ENCODE results near the gene SGPL1.

Gene SGPL1

GRCh38 chr10:70899096-70899495, 83.3 kb downstream of the SGPL1 start:
- Histone ChIP-seq H3K14ac (ENCODE audit: low read length) (no peak overlapping the region), H3K9me3 (replicated peaks in 1 of 2; ENCODE audit: control insufficient read depth in 2 of 2, insufficient read depth in 1 of 2, low read depth in 1 of 2, low read length in 2 of 2) (no peaks in the 10 kb centered on the region), H3K9ac (ENCODE audit: low read depth, low read length, poor library complexity) (no peak overlapping the region), H3K79me1 (ENCODE audit: low read depth, low read length) (no peaks in the 10 kb centered on the region), H3K27ac (replicated peaks; ENCODE audit: low read length) (no peak overlapping the region), H4K91ac (ENCODE audit: low read depth, low read length, poor library complexity) (no peak overlapping the region), H3K4me1 (ENCODE audit: control insufficient read depth in 2 of 2, insufficient read depth in 1 of 2, low read depth in 1 of 2, low read length in 2 of 2) (no peaks in the 10 kb centered on the region), H3K18ac (ENCODE audit: low read length) (no peak overlapping the region), H3K4ac (ENCODE audit: low read length) (no peak overlapping the region), H4K8ac (ENCODE audit: low read depth, low read length) (no peak overlapping the region), H2AFZ (ENCODE audit: low read length) (no peak overlapping the region), H3K23ac (ENCODE audit: low read depth, low read length, poor library complexity) (no peak overlapping the region), H3K27me3 (ENCODE audit: control insufficient read depth in 3 of 3, insufficient read depth in 3 of 3, low read depth in 1 of 3, low read length in 3 of 3) (peaks cover 0 to 46% (median 0%) of the 10 kb centered on the region in 3 experiments), H2BK15ac (ENCODE audit: low read length) (no peak overlapping the region), H2AK5ac (ENCODE audit: low read depth, low read length) (no peak overlapping the region), H2BK12ac (ENCODE audit: low read length) (no peak overlapping the region), H2BK5ac (ENCODE audit: low read length) (no peak overlapping the region), H3K4me3 (ENCODE audit: low read length in 2 of 2) (no peak overlapping the region), H2BK120ac (ENCODE audit: low read depth, low read length) (no peak overlapping the region), H3K4me2 (ENCODE audit: insufficient read depth, low read length, poor library complexity, severe bottlenecking) (no peak overlapping the region), H3K36me3 (replicated peaks in 1 of 2; ENCODE audit: control insufficient read depth in 2 of 2, insufficient read depth in 2 of 2, low read length in 2 of 2) (no peaks in the 10 kb centered on the region)
- DNase-seq (ENCODE audit: low spot score) = no peak
- WGBS, 2 donors (ENCODE audit: extremely low coverage in 2 of 2, insufficient read length in 2 of 2, insufficient replicate concordance in 1 of 2) = no CpG with 5 or more reads among the region's 4 CpGs

- H2BK5ac ChIP-seq (ENCODE audit: low read length) = no peak overlapping the region
- H2AFZ ChIP-seq (ENCODE audit: low read length) = no peak overlapping the region
- no peak overlapping the region for H3K9ac ChIP-seq (ENCODE audit: low read depth, low read length, poor library complexity)
- no peaks in the 10 kb centered on the region for H3K4me1 ChIP-seq (ENCODE audit: control insufficient read depth in 2 of 2, insufficient read depth in 1 of 2, low read depth in 1 of 2, low read length in 2 of 2)
- no peaks in the 10 kb centered on the region for H3K9me3 ChIP-seq (replicated peaks in 1 of 2; ENCODE audit: control insufficient read depth in 2 of 2, insufficient read depth in 1 of 2, low read depth in 1 of 2, low read length in 2 of 2)
- no peak overlapping the region for H4K91ac ChIP-seq (ENCODE audit: low read depth, low read length, poor library complexity)
- H3K18ac ChIP-seq (ENCODE audit: low read length) = no peak overlapping the region
- no peak overlapping the region for H2BK12ac ChIP-seq (ENCODE audit: low read length)
- H3K27ac ChIP-seq (replicated peaks; ENCODE audit: low read length) = no peak overlapping the region
- no peak for DNase-seq (ENCODE audit: low spot score)
- H2BK120ac ChIP-seq (ENCODE audit: low read depth, low read length) = no peak overlapping the region
- H2AK5ac ChIP-seq (ENCODE audit: low read depth, low read length) = no peak overlapping the region
- no peak overlapping the region for H3K4ac ChIP-seq (ENCODE audit: low read length)
- H3K14ac ChIP-seq (ENCODE audit: low read length) = no peak overlapping the region
- no peaks in the 10 kb centered on the region for H3K36me3 ChIP-seq (replicated peaks in 1 of 2; ENCODE audit: control insufficient read depth in 2 of 2, insufficient read depth in 2 of 2, low read length in 2 of 2)
- no peak overlapping the region for H2BK15ac ChIP-seq (ENCODE audit: low read length)
- no peak overlapping the region for H4K8ac ChIP-seq (ENCODE audit: low read depth, low read length)
- H3K4me2 ChIP-seq (ENCODE audit: insufficient read depth, low read length, poor library complexity, severe bottlenecking) = no peak overlapping the region
- WGBS, 2 donors (ENCODE audit: extremely low coverage in 2 of 2, insufficient read length in 2 of 2, insufficient replicate concordance in 1 of 2) = no CpG with 5 or more reads among the region's 13 CpGs
- peaks cover 0 to 62% (median 0%) of the 10 kb centered on the region in 3 experiments for H3K27me3 ChIP-seq (ENCODE audit: control insufficient read depth in 3 of 3, insufficient read depth in 3 of 3, low read depth in 1 of 3, low read length in 3 of 3)
- no peaks in the 10 kb centered on the region for H3K79me1 ChIP-seq (ENCODE audit: low read depth, low read length)
- no peak overlapping the region for H3K23ac ChIP-seq (ENCODE audit: low read depth, low read length, poor library complexity)
- no peak overlapping the region for H3K4me3 ChIP-seq (ENCODE audit: low read length in 2 of 2)
These were observed 85.6 kb downstream of the SGPL1 start for GRCh38 chr10:70901276-70901878.

- Histone ChIP-seq H3K36me3 (replicated peaks in 1 of 2; ENCODE audit: control insufficient read depth in 2 of 2, insufficient read depth in 2 of 2, low read length in 2 of 2) (no peaks in the 10 kb centered on the region), H4K91ac (ENCODE audit: low read depth, low read length, poor library complexity) (no peak overlapping the region), H3K4me3 (ENCODE audit: low read length in 2 of 2) (no peak overlapping the region), H3K27ac (replicated peaks; ENCODE audit: low read length) (no peak overlapping the region), H3K27me3 (ENCODE audit: control insufficient read depth in 3 of 3, insufficient read depth in 3 of 3, low read depth in 1 of 3, low read length in 3 of 3) (peaks cover 0 to 64% (median 0%) of the 10 kb centered on the region in 3 experiments), H3K4ac (ENCODE audit: low read length) (no peak overlapping the region), H3K14ac (ENCODE audit: low read length) (no peak overlapping the region), H4K8ac (ENCODE audit: low read depth, low read length) (no peak overlapping the region), H3K18ac (ENCODE audit: low read length) (no peak overlapping the region), H3K9ac (ENCODE audit: low read depth, low read length, poor library complexity) (no peak overlapping the region), H3K23ac (ENCODE audit: low read depth, low read length, poor library complexity) (no peak overlapping the region), H3K4me2 (ENCODE audit: insufficient read depth, low read length, poor library complexity, severe bottlenecking) (no peak overlapping the region), H2BK15ac (ENCODE audit: low read length) (no peak overlapping the region), H2BK120ac (ENCODE audit: low read depth, low read length) (no peak overlapping the region), H3K9me3 (replicated peaks in 1 of 2; ENCODE audit: control insufficient read depth in 2 of 2, insufficient read depth in 1 of 2, low read depth in 1 of 2, low read length in 2 of 2) (no peaks in the 10 kb centered on the region), H2AK5ac (ENCODE audit: low read depth, low read length) (no peak overlapping the region), H2BK5ac (ENCODE audit: low read length) (no peak overlapping the region), H3K4me1 (ENCODE audit: control insufficient read depth in 2 of 2, insufficient read depth in 1 of 2, low read depth in 1 of 2, low read length in 2 of 2) (peaks cover 0 to 2% of the 10 kb centered on the region in 2 donors), H2BK12ac (ENCODE audit: low read length) (no peak overlapping the region), H2AFZ (ENCODE audit: low read length) (no peak overlapping the region), H3K79me1 (ENCODE audit: low read depth, low read length) (no peaks in the 10 kb centered on the region)
- no CpG with 5 or more reads among the region's 5 CpGs for WGBS, 2 donors (ENCODE audit: extremely low coverage in 2 of 2, insufficient read length in 2 of 2, insufficient replicate concordance in 1 of 2)
- DNase-seq (ENCODE audit: low spot score) = no peak
These were observed 87.0 kb downstream of the SGPL1 start for GRCh38 chr10:70902661-70903261.

GRCh38 chr10:70903262-70903921, 87.6 kb downstream of the SGPL1 start:
- Histone ChIP-seq H3K79me1 (ENCODE audit: low read depth, low read length) (no peaks in the 10 kb centered on the region), H2BK120ac (ENCODE audit: low read depth, low read length) (no peak overlapping the region), H3K18ac (ENCODE audit: low read length) (no peak overlapping the region), H2BK5ac (ENCODE audit: low read length) (no peak overlapping the region), H2BK12ac (ENCODE audit: low read length) (no peak overlapping the region), H3K14ac (ENCODE audit: low read length) (no peak overlapping the region), H2BK15ac (ENCODE audit: low read length) (no peak overlapping the region), H2AK5ac (ENCODE audit: low read depth, low read length) (no peak overlapping the region), H3K4me3 (ENCODE audit: low read length in 2 of 2) (peak overlapping the region in 1 of 2 donors; percentile 32), H3K27ac (replicated peaks; ENCODE audit: low read length) (no peak overlapping the region), H4K8ac (ENCODE audit: low read depth, low read length) (no peak overlapping the region), H2AFZ (ENCODE audit: low read length) (no peak overlapping the region), H3K9me3 (replicated peaks in 1 of 2; ENCODE audit: control insufficient read depth in 2 of 2, insufficient read depth in 1 of 2, low read depth in 1 of 2, low read length in 2 of 2) (no peaks in the 10 kb centered on the region), H3K4ac (ENCODE audit: low read length) (no peak overlapping the region), H3K4me1 (ENCODE audit: control insufficient read depth in 2 of 2, insufficient read depth in 1 of 2, low read depth in 1 of 2, low read length in 2 of 2) (peaks cover 0 to 4% of the 10 kb centered on the region in 2 donors), H3K36me3 (replicated peaks in 1 of 2; ENCODE audit: control insufficient read depth in 2 of 2, insufficient read depth in 2 of 2, low read length in 2 of 2) (no peaks in the 10 kb centered on the region), H3K23ac (ENCODE audit: low read depth, low read length, poor library complexity) (no peak overlapping the region), H3K4me2 (ENCODE audit: insufficient read depth, low read length, poor library complexity, severe bottlenecking) (no peak overlapping the region), H3K9ac (ENCODE audit: low read depth, low read length, poor library complexity) (no peak overlapping the region), H4K91ac (ENCODE audit: low read depth, low read length, poor library complexity) (no peak overlapping the region), H3K27me3 (ENCODE audit: control insufficient read depth in 3 of 3, insufficient read depth in 3 of 3, low read depth in 1 of 3, low read length in 3 of 3) (peaks cover 0 to 63% (median 0%) of the 10 kb centered on the region in 3 experiments)
- peak; percentile 49 for DNase-seq (ENCODE audit: low spot score)
- WGBS, 2 donors (ENCODE audit: extremely low coverage in 2 of 2, insufficient read length in 2 of 2, insufficient replicate concordance in 1 of 2) = no CpG with 5 or more reads among the region's 14 CpGs
